Measurements from ENCODE around the gene LOC128125822.
A peak's percentile ranks its signal among the peaks of the same experiment; 100 is the strongest.

The LOC128125822 gene

GRCh38 chr6:63584125-63584514, 11.8 kb downstream of the LOC128125822 start:
- H2AK5ac ChIP-seq (ENCODE audit: low read depth, low read length), result no peak overlapping the region
- POLR2A ChIA-PET (ENCODE audit: unreplicated experiment), result no interaction called here
- DNase-seq (peak; percentile 42), ATAC-seq (ENCODE audit: low read depth) (no peak; the same call in 1 of the 2 replicates)
- no peak overlapping the region for H3K4me2 ChIP-seq (ENCODE audit: low read depth, low read length)
- no peak overlapping the region for H3K18ac ChIP-seq (ENCODE audit: low read depth, low read length)
- no peak overlapping the region for H3K14ac ChIP-seq (replicated peaks; ENCODE audit: low read depth, low read length)
- CTCF ChIA-PET, result interaction anchor here (0.9 kb wide), 1 partner anchor 14 kb away, joined by 3 read pairs; no protein-coding TSS in a partner anchor
- dilution Hi-C loops (cut with HindIII; ENCODE audit: low sequenced_read_pairs, unreplicated experiment) (no loop called here), in situ Hi-C loops (cut with MboI; ENCODE audit: low sequenced_read_pairs) (no loop called here), intact Hi-C loops (cut with micrococcal nuclease) (no loop called here)
- H3K27ac ChIP-seq (ENCODE audit: insufficient read depth, low read length), result no peak overlapping the region
- H3K4ac ChIP-seq (ENCODE audit: low read depth, low read length), result no peak overlapping the region
- no peak overlapping the region for H2BK15ac ChIP-seq (ENCODE audit: low read depth, low read length)
- TF ChIP-seq, protein P1, sequence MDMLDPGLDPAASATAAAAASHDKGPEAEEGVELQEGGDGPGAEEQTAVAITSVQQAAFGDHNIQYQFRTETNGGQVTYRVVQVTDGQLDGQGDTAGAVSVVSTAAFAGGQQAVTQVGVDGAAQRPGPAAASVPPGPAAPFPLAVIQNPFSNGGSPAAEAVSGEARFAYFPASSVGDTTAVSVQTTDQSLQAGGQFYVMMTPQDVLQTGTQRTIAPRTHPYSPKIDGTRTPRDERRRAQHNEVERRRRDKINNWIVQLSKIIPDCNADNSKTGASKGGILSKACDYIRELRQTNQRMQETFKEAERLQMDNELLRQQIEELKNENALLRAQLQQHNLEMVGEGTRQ (IDR thresholded peaks at IDR 0.05; ENCODE audit: low read depth, low read length), result no peak
- TF ChIP-seq NFE2L2 (IDR thresholded peaks at IDR 0.05; ENCODE audit: low read depth, low read length) (no peak), POLR2A (IDR thresholded peaks at IDR 0.05; ENCODE audit: low read depth, low read length) (peak; percentile 35; the same call in 1 of the 2 replicates)
- H2AFZ ChIP-seq (replicated peaks; ENCODE audit: low read length, poor library complexity), result no peak overlapping the region
- no peaks in the 10 kb centered on the region for H3K27me3 ChIP-seq (ENCODE audit: control insufficient read depth, insufficient read depth, low read length)
- no peak overlapping the region for H3K4me3 ChIP-seq (ENCODE audit: insufficient read depth, low read depth, low read length)
- peaks cover 8% of the 10 kb centered on the region; the same call in 1 of the 2 replicates for H4K20me1 ChIP-seq (ENCODE audit: insufficient read depth, low read length)
- H2BK120ac ChIP-seq (ENCODE audit: low read depth, low read length), result no peak overlapping the region
- no peak overlapping the region for H4K91ac ChIP-seq (ENCODE audit: insufficient read depth, low read depth, low read length)
- H3K9ac ChIP-seq (ENCODE audit: low read depth, low read length), result no peak overlapping the region
- no CpG with 5 or more reads among the region's 4 CpGs for WGBS, 2 experiments (ENCODE audit: extremely low coverage in 2 of 2, insufficient read length in 1 of 2)
- peaks cover 17% of the 10 kb centered on the region for H3K36me3 ChIP-seq (ENCODE audit: control insufficient read depth, insufficient read depth, low read length)
- H3K9me3 ChIP-seq (ENCODE audit: control insufficient read depth, insufficient read depth, low read length), result no peaks in the 10 kb centered on the region
- no peak overlapping the region for H4K5ac ChIP-seq (ENCODE audit: low read depth, low read length)
- BruUV-seq (replicated peaks), result no TSS peak
- H3K4me1 ChIP-seq (ENCODE audit: control insufficient read depth, insufficient read depth, low read length), result no peaks in the 10 kb centered on the region
- H3K23ac ChIP-seq (ENCODE audit: low read depth, low read length), result no peak overlapping the region
- H2AK9ac ChIP-seq (replicated peaks; ENCODE audit: low read depth, low read length, poor library complexity), result no peak overlapping the region
- H4K8ac ChIP-seq (ENCODE audit: low read depth in 2 of 2, low read length in 2 of 2), result no peak overlapping the region
- no peak overlapping the region for H2BK5ac ChIP-seq (ENCODE audit: low read depth, low read length, poor library complexity, severe bottlenecking)
- H3K79me1 ChIP-seq (ENCODE audit: low read depth in 1 of 2, low read length in 2 of 2), result peaks cover 8% of the 10 kb centered on the region in 2 experiments; a peak in 3 of 4 replicates
- H2BK20ac ChIP-seq (ENCODE audit: low read depth, low read length), result no peak overlapping the region
- no peak overlapping the region for H3K56ac ChIP-seq (ENCODE audit: extremely low read depth, insufficient read depth, low read length)
- no peaks in the 10 kb centered on the region for H3K9me1 ChIP-seq (ENCODE audit: insufficient read depth, low read length)

Data from IMR-90 (cell line).